GM08714 (cell line): ENCODE results near the gene TNFAIP8L1.
"Not testable (repeated sequence)": the region's sequence is repeated elsewhere in the genome, so short reads cannot be mapped to it uniquely, and the experiment has no call there.

ENCODE experiments used
- H3K4me3 ChIP-seq: fragments of 200-500 bp; sonication (Bioruptor generic); 2 replicates; pipeline ENCODE4 v1.5.1; 2014; ENCODE audit warnings: mild to moderate bottlenecking, low read length, inconsistent platforms
- ZNF274 ChIP-seq: IDR thresholded peaks from 2 replicates; pipeline ENCODE4 v1.6.1; 2012; ENCODE audit warnings: mild to moderate bottlenecking, low read depth, low read length

Gene TNFAIP8L1

DNA sequence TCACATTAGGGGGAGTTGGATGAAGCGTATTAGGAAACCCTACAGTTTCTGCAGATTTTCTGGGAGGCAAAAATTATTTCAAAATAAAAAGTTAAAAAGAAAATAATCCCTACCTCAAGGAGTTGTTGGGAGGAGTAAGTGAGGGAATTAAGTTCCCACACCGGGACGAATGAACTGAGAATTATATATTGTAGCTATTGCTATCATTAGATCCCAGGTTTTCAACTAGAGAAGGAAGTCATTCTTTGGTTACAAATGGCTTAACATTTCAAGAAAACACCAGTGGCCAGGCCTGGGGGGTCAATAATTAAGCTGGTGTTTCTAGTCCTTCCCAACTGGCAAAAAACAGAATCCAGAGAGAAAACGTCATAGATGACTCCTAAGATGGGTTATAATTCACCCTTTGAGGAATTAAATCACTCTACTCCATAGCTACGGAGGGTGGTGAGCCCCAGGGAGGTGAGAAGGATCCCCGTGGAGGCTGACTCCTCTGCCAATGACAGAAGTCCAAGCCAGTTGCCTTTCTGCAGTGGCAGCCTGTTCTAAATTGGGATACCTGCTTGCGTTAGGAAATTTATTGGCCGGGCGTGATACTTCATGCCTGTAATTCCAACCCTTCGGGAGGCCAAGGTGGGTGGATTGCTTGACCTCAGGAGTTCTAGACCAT is 32.0 kb downstream of the TNFAIP8L1 start:
- no peak for TF ChIP-seq ZNF274

GRCh38 chr19:4673216-4673615 is 33.9 kb downstream of the TNFAIP8L1 start:
- no peak overlapping the region for H3K4me3 ChIP-seq
- no peak for TF ChIP-seq ZNF274

More for the DNA sequence above, 32.0 kb downstream of the TNFAIP8L1 start:
- no peak overlapping the region for H3K4me3 ChIP-seq

- no peak overlapping the region for H3K4me3 ChIP-seq
- no peak for TF ChIP-seq ZNF274
Observed at GRCh38 chr19:4673726-4674125, 34.4 kb downstream of the TNFAIP8L1 start.

DNA sequence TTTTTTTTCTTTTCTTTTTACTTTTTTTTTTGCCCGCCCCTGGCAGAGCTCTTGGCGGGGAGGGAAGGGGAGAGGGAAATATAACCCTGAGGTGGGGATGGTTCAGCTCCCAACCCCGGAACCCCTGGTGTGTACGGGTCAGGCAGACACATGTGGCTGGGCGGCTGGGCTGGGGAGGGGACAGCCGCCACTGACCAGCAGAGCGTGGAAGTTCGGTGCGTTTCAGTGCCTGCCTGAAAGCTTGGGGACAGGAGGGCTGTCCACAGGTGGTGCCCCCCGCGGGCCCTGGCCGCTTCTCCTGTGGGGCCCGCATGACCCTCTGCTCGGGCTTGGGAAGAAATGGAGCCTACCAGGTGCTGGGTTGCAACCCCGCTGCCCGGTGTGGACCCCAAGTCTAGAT is 36.0 kb downstream of the TNFAIP8L1 start:
- H3K4me3 ChIP-seq = no peak overlapping the region
- TF ChIP-seq ZNF274 = no peak

GRCh38 chr19:4676955-4677731 is 37.8 kb downstream of the TNFAIP8L1 start:
- TF ChIP-seq ZNF274 = no peak
- H3K4me3 ChIP-seq = no peak overlapping the region

DNA sequence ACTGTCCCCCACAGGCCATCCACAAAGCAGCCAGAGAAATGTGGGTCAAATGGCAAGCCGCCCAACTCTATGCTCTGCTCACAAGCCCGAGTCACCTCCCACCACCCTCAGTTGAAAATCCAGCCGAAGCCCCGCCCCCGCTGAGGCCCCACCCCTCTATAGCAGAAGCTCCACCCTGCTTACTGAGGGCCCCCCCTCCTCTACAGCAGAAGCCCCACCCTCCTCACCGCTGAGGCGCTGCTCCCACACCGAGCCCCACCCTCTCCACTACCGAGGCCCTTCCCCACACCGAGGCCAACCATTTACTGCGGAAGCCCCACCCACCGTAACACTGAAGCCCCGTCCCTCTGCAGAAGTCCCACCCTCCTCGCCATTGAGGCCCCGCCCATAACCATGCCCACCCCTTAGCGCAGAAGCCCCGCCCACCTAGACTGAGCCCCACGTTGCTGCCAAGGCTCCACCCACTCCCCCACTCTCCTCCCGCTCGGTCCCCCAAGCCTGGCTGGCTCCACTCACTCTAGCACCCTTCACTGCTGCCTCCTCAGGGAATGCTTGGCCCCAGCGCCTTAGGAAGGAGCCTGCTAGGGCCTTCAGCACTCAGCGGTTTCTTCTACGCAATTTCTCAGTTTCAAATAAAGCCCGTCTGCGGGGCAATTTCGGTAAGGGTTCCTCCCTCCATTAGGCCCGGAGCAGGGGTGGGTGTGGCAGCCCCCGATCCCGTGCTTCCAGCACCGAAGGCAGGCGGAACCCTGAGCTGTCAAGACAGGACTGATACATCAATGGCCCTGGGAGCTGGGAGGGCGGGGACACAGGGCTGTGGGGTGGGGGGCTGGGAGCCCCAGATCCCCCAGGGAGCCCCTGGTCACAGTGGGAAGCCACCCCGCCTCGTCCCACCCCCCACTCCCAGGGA is 39.8 kb downstream of the TNFAIP8L1 start:
- no peak overlapping the region for H3K4me3 ChIP-seq

GRCh38 chr19:4680021-4680420 is 40.7 kb downstream of the TNFAIP8L1 start:
- H3K4me3 ChIP-seq = not testable (repeated sequence)

More for the DNA sequence above, 39.8 kb downstream of the TNFAIP8L1 start:
- TF ChIP-seq ZNF274 = no peak

GRCh38 chr19:4682417-4683200 is 43.3 kb downstream of the TNFAIP8L1 start:
- no peak for TF ChIP-seq ZNF274

DNA sequence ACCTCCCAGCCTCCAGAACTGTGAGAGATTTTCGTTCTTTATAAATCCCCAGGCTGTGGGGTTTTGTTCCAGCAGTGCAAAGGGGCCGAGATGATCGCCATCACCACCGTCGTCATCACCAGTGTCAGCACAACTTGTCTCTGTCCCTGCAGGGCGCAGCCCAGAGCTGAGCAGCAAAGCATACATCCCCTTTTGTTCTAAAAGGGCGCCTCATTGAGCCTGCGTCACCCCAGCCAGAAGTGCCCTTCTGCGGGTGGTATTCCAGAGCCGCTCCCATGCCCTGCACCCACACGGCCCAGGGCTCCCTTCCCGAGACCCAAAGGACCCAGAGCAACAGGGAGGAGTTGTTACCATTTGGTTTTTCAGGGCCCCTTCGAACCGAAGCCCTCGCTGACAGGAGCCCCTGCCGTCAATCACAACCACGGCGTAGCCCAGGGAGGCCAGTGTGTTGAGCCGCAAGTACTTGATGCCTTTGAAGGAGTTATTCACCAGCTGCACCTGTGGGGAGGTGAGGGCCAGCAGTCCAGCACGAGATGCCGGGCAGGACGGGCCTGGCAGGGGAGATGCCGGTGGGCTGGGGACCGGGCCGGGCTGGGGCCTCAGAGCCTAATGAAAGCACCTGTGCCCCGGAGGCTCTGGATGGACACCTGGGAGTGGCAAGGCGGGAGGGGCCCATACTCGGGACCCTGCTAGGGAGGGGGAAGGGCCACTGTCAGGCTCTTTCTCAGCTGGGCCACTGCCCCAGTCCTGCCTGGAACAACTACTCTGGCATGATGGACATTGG is 45.2 kb downstream of the TNFAIP8L1 start:
- TF ChIP-seq ZNF274 = no peak
- H3K4me3 ChIP-seq = no peak overlapping the region

More at GRCh38 chr19:4682417-4683200, 43.3 kb downstream of the TNFAIP8L1 start:
- no peak overlapping the region for H3K4me3 ChIP-seq

- no peak for TF ChIP-seq ZNF274
- no peak overlapping the region for H3K4me3 ChIP-seq
Observed at GRCh38 chr19:4686700-4687099, 47.4 kb downstream of the TNFAIP8L1 start.

DNA sequence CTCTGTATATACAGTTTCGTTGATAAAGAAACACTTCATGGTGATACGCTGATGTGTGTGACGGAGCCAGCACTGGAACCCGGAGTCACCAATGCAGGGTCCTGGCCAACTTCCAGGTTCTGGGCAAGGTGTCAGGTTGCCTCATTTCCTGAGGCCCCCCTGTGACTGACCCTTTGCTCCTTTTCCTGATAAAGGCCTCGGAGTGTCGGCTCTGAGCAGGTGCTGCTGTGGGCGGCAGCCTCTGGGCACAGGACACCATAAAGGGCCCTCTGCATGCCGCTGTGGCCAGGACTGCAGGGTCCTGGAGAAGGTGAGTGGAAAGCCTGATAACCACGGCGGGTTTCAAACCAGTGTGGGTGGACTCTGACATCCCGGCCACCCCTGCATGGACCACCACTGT is 48.1 kb downstream of the TNFAIP8L1 start:
- TF ChIP-seq ZNF274 = no peak
- H3K4me3 ChIP-seq = no peak overlapping the region

DNA sequence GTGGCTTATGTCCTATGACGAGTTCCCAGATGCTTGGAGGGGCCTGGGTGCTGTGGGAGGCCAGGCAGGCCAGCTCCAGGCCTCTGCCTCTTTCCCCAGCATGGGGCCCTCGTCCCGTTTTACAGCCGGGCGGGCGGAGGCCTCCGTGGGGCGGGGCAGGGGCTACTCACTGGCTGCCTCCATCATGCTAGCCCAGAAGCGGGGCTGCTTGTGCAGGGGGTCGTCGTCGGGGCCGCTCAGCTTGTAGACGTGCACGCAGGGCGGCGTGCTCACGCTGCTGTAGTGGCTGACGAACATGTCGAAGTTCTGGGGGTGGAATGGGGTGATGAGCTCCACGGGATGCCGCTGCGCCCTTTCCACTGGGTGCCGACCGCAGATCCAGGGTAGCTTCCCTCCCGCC is 49.3 kb downstream of the TNFAIP8L1 start:
- no peak for TF ChIP-seq ZNF274
- H3K4me3 ChIP-seq = no peak overlapping the region

DNA sequence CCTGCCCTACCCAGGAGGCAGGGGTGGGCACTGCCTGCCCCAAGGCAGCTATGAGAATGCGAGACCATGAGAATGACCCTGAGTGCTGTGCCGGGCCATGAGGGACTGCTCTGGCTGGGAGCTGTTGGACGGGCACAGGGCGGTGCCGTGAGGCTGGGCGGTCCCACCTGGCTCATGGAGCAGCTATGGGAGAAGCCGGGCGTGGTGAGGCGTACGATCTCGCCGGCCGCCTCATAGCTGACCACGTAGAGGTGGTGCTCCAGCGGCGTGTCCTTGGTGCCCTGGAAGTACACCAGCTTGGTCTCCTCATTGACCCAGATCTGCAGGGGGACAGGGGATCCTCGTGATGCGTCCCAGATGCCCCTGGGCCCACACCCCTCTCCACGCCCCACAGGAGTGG is 50.1 kb downstream of the TNFAIP8L1 start:
- H3K4me3 ChIP-seq = no peak overlapping the region
- no peak for TF ChIP-seq ZNF274
